Effector memory CD4-positive, alpha-beta T cell (primary cell): ENCODE measurements around the gene MGMT.

Experiments used
- DNase-seq, 3 donors: peaks; one replicate each; pipeline ENCODE4 v3.0.0-alpha.2; 2020
- H3K27ac ChIP-seq: 2 replicates; pipeline ENCODE4 v1.7.0; 2013; ENCODE audit warnings: mild to moderate bottlenecking, low read length, moderate library complexity; ENCODE audit not compliant: insufficient read depth, poor library complexity, severe bottlenecking
- H3K27me3 ChIP-seq: replicated peaks from 2 replicates; pipeline ENCODE4 v1.7.0; 2013; ENCODE audit warnings: mild to moderate bottlenecking, low read length; ENCODE audit not compliant: insufficient read depth, control insufficient read depth, poor library complexity, severe bottlenecking
- H3K36me3 ChIP-seq: 2 replicates; pipeline ENCODE4 v1.7.0; 2013; ENCODE audit warnings: mild to moderate bottlenecking, low read length, moderate library complexity; ENCODE audit not compliant: control insufficient read depth, insufficient read depth
- H3K4me1 ChIP-seq: 2 replicates; pipeline ENCODE4 v1.7.0; 2013; ENCODE audit warnings: low read length, mild to moderate bottlenecking; ENCODE audit not compliant: control insufficient read depth, insufficient read depth, poor library complexity, severe bottlenecking
- H3K4me3 ChIP-seq: 2 replicates; pipeline ENCODE4 v1.7.0; 2013; ENCODE audit warnings: low read length, low read depth, mild to moderate bottlenecking; ENCODE audit not compliant: insufficient read depth, poor library complexity, severe bottlenecking
- H3K9me3 ChIP-seq: 2 replicates; pipeline ENCODE4 v1.7.0; 2013; ENCODE audit warnings: mild to moderate bottlenecking, low read length, moderate library complexity; ENCODE audit not compliant: control insufficient read depth

The MGMT gene

DNA sequence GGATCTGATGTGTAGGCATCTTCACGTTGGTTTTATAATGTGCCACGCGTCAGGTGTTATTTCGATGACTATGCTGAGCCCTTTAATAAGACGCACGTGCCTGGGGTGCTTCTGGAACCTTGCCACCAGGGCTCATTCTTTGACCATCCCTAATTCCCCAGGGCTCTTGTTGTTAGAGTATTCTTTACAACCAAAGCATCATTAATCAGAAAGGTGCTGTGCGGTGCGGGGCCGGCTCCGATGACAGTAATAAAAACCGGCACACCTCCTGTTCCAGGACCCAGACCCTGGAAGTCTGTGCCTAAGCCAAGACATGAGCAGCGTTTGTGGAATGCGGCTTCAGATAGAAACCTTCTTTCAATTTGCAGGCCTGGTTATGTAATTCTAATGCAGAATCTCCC, 58.4 kb downstream of the MGMT start:
- Histone ChIP-seq H3K27ac (no peak overlapping the region), H3K27me3 (no peaks in the 10 kb centered on the region), H3K4me3 (no peak overlapping the region), H3K36me3 (no peaks in the 10 kb centered on the region), H3K4me1 (no peaks in the 10 kb centered on the region), H3K9me3 (no peaks in the 10 kb centered on the region)
- no peak for DNase-seq

DNA sequence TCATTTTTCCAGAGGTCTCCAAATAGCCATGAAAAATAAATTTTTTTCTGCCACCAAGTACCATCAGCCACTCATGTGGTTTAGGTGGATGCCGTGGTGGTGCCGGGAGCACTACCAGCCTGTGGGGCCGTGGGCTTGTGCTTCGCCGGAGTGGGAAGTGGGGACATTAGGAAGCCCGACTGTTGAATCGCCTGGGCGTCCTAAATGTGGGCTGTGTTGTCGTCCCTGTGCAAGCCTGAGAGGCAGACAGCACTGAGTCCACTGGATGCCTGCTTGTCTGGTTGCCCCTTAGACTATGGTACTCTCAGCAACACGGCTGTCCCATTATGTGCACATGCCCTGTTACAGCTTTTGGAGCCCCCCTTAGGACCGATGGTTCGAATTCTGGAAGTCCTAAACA, 59.9 kb downstream of the MGMT start:
- no peak overlapping the region for H3K27ac ChIP-seq
- H3K27me3 ChIP-seq = no peaks in the 10 kb centered on the region
- H3K9me3 ChIP-seq = no peaks in the 10 kb centered on the region
- no peaks in the 10 kb centered on the region for H3K36me3 ChIP-seq
- H3K4me3 ChIP-seq = no peak overlapping the region
- DNase-seq = no peak
- H3K4me1 ChIP-seq = no peaks in the 10 kb centered on the region

DNA sequence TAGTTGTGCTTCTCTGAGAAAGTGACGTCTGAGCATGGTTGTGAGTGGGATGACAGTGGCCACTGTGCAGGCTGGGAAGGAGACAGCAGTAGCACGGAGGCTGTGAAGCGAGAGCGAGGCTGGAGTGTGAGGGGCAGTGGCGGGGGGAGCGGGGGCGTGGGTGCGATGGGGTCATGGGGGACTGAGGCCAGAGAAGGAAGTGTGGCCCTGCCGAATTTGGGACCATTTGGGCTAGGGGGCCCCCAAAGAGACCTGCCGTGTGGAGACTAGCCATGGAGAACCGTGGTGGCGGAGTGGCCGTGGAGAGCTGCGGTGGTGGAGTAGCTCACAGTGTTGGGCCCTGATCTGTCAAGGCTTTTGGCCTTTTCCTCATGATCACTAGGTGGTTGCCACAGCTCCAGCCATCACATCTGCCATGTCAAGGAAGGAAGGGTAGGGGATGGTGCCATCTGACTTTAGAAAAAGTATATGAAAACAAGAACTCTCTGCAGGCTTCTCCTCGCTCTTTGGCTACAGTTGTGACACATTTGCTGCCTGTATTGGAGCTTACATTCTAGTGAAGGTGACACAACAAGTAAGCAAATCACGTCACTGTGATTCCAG, 61.4 kb downstream of the MGMT start:
- H3K27ac ChIP-seq = no peak overlapping the region
- no peaks in the 10 kb centered on the region for H3K9me3 ChIP-seq
- DNase-seq = no peak
- no peaks in the 10 kb centered on the region for H3K27me3 ChIP-seq
- H3K4me3 ChIP-seq = no peak overlapping the region
- H3K4me1 ChIP-seq = no peaks in the 10 kb centered on the region
- no peaks in the 10 kb centered on the region for H3K36me3 ChIP-seq

GRCh38 chr10:129530581-129530980, 63.5 kb downstream of the MGMT start:
- no peaks in the 10 kb centered on the region for H3K4me1 ChIP-seq
- no peaks in the 10 kb centered on the region for H3K27me3 ChIP-seq
- no peaks in the 10 kb centered on the region for H3K9me3 ChIP-seq
- DNase-seq = no peak
- no peak overlapping the region for H3K27ac ChIP-seq
- no peak overlapping the region for H3K4me3 ChIP-seq
- no peaks in the 10 kb centered on the region for H3K36me3 ChIP-seq

GRCh38 chr10:129531195-129531968, 64.3 kb downstream of the MGMT start:
- H3K9me3 ChIP-seq = no peaks in the 10 kb centered on the region
- H3K27me3 ChIP-seq = no peaks in the 10 kb centered on the region
- DNase-seq = no peak
- peaks cover 3% of the 10 kb centered on the region for H3K36me3 ChIP-seq
- no peaks in the 10 kb centered on the region for H3K4me1 ChIP-seq
- H3K27ac ChIP-seq = no peak overlapping the region
- H3K4me3 ChIP-seq = no peak overlapping the region

DNA sequence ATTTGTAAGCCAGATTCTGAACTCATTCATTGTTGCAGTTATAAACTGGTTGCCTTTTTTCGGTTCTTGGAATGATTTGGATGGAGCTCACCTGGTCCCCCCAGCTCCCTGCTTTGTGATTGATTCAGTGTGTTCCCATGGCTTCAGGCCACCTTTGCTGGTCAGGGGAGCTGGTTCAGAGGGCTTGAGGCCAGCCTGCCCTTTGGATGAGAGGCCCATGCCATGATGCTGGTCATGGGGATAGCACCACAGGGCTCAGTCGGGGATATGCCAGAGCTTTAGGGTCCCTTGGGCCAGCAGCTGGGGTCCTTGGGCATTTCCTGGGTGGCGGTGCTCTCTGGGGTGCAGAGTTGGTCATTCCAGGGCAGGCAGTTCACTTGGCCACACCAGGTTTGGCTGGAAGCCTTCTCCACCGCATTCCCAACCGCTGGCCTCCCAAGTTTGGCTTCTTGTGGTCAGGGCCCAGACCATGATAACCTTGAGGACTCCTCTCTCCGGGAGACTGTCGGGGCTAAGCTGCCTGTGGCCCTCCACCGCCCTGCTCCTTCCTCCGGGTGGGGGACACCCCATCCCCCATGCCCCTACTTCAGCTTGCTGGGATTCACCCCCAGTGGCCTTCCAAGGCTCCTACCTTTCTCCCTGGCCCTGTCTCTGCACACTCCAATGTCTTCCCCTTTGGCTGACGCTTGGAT, 65.1 kb downstream of the MGMT start:
- Histone ChIP-seq H3K4me1 (no peaks in the 10 kb centered on the region), H3K36me3 (peaks cover 9% of the 10 kb centered on the region), H3K9me3 (no peaks in the 10 kb centered on the region), H3K4me3 (no peak overlapping the region), H3K27me3 (no peaks in the 10 kb centered on the region), H3K27ac (no peak overlapping the region)
- DNase-seq = no peak

- Histone ChIP-seq H3K27ac (no peak overlapping the region), H3K9me3 (no peaks in the 10 kb centered on the region), H3K4me3 (no peak overlapping the region), H3K4me1 (no peaks in the 10 kb centered on the region), H3K36me3 (peaks cover 10% of the 10 kb centered on the region), H3K27me3 (no peaks in the 10 kb centered on the region)
- DNase-seq = no peak
Measured at GRCh38 chr10:129532838-129533237, 65.8 kb downstream of the MGMT start.

- Histone ChIP-seq H3K4me3 (no peak overlapping the region), H3K27ac (no peak overlapping the region), H3K4me1 (no peaks in the 10 kb centered on the region), H3K27me3 (no peaks in the 10 kb centered on the region), H3K36me3 (peaks cover 10% of the 10 kb centered on the region), H3K9me3 (no peaks in the 10 kb centered on the region)
- DNase-seq = no peak
Measured at GRCh38 chr10:129533281-129533680, 66.2 kb downstream of the MGMT start.

DNA sequence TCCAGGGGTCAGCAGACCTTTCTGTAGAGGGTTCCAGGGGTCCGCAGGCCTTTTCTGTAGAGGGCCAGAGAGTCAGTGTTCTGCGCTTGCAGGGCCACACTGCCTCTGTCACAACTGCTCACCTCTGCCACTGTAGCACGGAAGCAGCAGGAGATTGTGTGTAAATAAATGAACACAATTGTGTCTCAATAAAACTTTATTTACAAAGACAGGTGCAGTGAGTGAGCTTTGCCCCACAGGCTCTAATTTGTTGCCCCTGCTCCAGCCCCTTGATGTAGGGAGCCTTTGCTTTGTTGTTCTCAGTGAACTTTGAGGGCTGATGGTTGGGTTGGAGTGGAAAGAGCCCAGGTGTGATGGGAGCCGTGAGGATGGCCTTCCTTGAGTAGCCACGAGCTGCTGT, 67.8 kb downstream of the MGMT start:
- DNase-seq = no peak
- Histone ChIP-seq H3K9me3 (no peaks in the 10 kb centered on the region), H3K27ac (no peak overlapping the region), H3K4me3 (no peak overlapping the region), H3K27me3 (no peaks in the 10 kb centered on the region), H3K4me1 (no peaks in the 10 kb centered on the region), H3K36me3 (peaks cover 10% of the 10 kb centered on the region)

- Histone ChIP-seq H3K36me3 (peaks cover 10% of the 10 kb centered on the region), H3K9me3 (no peaks in the 10 kb centered on the region), H3K4me1 (no peaks in the 10 kb centered on the region), H3K27ac (no peak overlapping the region), H3K4me3 (no peak overlapping the region), H3K27me3 (no peaks in the 10 kb centered on the region)
- no peak for DNase-seq
Measured at GRCh38 chr10:129536336-129536735, 69.3 kb downstream of the MGMT start.
